Immature natural killer cell (primary cell): ENCODE measurements around the gene OGDH. TPM values are rescaled to one million over a fixed set of nuclear protein-coding genes. Genes with fewer than 3 reads are reported as not detected.

Experiments
- DNase-seq, 3 donors: peaks; one replicate each; pipeline ENCODE4 v3.0.0; 2022; ENCODE audit warnings: mixed read lengths in 1 of 3
- H3K27ac Mint-ChIP-seq, 6 donors: one replicate each; pipeline ENCODE4 v1.8.0; 2020; ENCODE audit warnings: mixed read lengths in 6 of 6, mild to moderate bottlenecking in 5 of 6, inconsistent platforms in 4 of 6, moderate library complexity in 3 of 6
- H3K27me3 Mint-ChIP-seq, 3 donors: one replicate each; pipeline ENCODE4 v1.8.0; 2020 to 2021; ENCODE audit warnings: low read depth in 3 of 3, mild to moderate bottlenecking in 3 of 3, mixed read lengths in 3 of 3, moderate library complexity in 3 of 3, inconsistent platforms in 1 of 3
- H3K36me3 Mint-ChIP-seq, 3 donors: one replicate each; pipeline ENCODE4 v1.8.0; 2020; ENCODE audit warnings: mixed read lengths in 3 of 3, inconsistent platforms in 2 of 3, mild to moderate bottlenecking in 2 of 3
- H3K4me1 Mint-ChIP-seq, 2 donors: one replicate each; pipeline ENCODE4 v1.8.0; 2020; ENCODE audit warnings: inconsistent platforms in 2 of 2, mild to moderate bottlenecking in 2 of 2, mixed read lengths in 2 of 2, moderate library complexity in 1 of 2
- H3K4me3 Mint-ChIP-seq, 5 donors: one replicate each; pipeline ENCODE4 v1.8.0; 2020; ENCODE audit warnings: mild to moderate bottlenecking in 5 of 5, mixed read lengths in 5 of 5, inconsistent platforms in 3 of 5, moderate library complexity in 3 of 5
- H3K9me3 Mint-ChIP-seq, 6 donors: one replicate each; pipeline ENCODE4 v1.8.0; 2020; ENCODE audit warnings: mild to moderate bottlenecking in 6 of 6, mixed read lengths in 6 of 6, inconsistent platforms in 4 of 6, moderate library complexity in 3 of 6
- polyA plus RNA-seq, 3 donors: library from polyadenylated mRNA; unstranded; fragments of 300-500 nt; fragmentation: Illumina TruSeq; gene quantifications; one replicate each; pipeline ENCODE4 v1.2.3, GENCODE V29; 2021

Gene OGDH
- polyA plus RNA-seq, 3 donors from 2014 or later: 24.3 to 44.4 (median 32.8) TPM

DNA sequence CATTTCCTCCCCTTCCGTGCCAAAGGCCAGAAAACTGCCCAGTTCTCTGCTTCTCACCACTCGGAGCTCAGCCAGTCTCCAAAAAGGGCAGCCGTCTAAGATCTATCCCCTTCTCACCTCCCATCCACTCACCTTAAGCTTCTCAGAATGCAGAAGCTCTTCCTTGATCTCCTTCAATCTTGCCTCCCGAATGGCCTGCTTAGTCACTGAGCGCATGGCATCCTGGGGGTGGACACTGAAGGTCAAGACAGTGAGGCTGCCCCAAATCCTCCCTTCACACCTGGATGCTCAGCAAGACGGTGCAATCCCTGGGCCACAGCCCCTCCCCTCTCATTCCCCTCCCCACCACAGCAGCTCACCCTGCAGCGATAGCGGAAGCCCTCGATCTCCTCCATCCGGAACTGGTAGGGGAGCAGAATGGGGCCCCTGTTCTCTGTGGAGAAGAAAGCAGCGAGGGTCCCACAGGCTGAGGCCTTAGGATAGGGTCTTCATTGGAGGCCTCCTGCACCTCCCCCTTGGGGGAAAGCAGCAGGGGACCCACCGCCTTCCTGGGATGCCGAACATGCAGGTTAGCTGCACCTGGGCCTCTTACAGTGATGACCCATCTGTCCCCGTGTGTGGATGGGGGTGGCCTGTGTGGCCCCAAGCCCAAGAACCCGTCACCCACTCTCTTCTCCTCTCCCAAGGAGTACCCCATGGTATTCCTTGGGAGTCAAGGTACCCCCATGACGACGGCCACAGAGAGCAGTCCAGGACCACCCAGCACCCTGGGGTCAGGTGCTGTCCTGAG, 37.5 kb upstream of the OGDH start:
- Mint-ChIP-seq H3K9me3 (no peaks in the 10 kb centered on the region), H3K36me3 (peaks cover 8 to 46% (median 10%) of the 10 kb centered on the region in 3 donors), H3K27me3 (peaks cover 0 to 5% (median 3%) of the 10 kb centered on the region in 3 donors), H3K4me1 (peaks cover 23 to 33% of the 10 kb centered on the region in 2 donors), H3K4me3 (peak overlapping the region in 1 of 5 donors; percentile 25), H3K27ac (peak overlapping the region in 3 of 6 donors; percentile 18 to 63 (median 18))
- DNase-seq: no peak

DNA sequence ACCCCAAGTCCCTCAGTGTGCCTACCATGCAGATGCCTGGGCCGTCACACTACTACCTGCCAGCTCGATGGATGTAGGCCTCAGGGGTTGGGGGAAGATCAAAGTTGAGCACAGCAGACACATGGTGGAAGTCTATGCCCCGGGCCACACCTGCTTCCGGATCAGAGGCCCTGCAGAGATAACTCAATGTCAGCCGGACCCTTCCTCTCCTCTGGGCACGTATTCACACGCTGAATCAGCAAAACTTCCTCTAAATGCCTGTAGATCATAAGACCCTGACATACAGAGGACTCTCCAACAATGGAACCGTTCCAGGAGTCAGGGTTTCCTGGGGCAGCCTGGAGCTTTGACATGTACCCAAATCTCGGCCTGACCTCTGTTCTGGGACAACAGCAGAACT, 36.5 kb upstream of the OGDH start:
- H3K27ac Mint-ChIP-seq: no peak overlapping the region
- H3K36me3 Mint-ChIP-seq: peaks cover 8 to 46% (median 8%) of the 10 kb centered on the region in 3 donors
- no peaks in the 10 kb centered on the region for H3K9me3 Mint-ChIP-seq
- DNase-seq: no peak
- H3K4me3 Mint-ChIP-seq: no peak overlapping the region
- H3K4me1 Mint-ChIP-seq: peaks cover 33 to 43% of the 10 kb centered on the region in 2 donors
- peaks cover 0 to 7% (median 7%) of the 10 kb centered on the region in 3 donors for H3K27me3 Mint-ChIP-seq

GRCh38 chr7:44572771-44573170, 33.7 kb upstream of the OGDH start:
- no peak for DNase-seq
- H3K27ac Mint-ChIP-seq: peak overlapping the region; percentile 95 to 99 (median 98)
- peaks cover 0 to 7% (median 7%) of the 10 kb centered on the region in 3 donors for H3K27me3 Mint-ChIP-seq
- H3K4me3 Mint-ChIP-seq: peak overlapping the region; percentile 92 to 97 (median 97)
- H3K36me3 Mint-ChIP-seq: peaks cover 4 to 41% (median 8%) of the 10 kb centered on the region in 3 donors
- H3K4me1 Mint-ChIP-seq: peaks cover 36 to 39% of the 10 kb centered on the region in 2 donors
- H3K9me3 Mint-ChIP-seq: no peaks in the 10 kb centered on the region

DNA sequence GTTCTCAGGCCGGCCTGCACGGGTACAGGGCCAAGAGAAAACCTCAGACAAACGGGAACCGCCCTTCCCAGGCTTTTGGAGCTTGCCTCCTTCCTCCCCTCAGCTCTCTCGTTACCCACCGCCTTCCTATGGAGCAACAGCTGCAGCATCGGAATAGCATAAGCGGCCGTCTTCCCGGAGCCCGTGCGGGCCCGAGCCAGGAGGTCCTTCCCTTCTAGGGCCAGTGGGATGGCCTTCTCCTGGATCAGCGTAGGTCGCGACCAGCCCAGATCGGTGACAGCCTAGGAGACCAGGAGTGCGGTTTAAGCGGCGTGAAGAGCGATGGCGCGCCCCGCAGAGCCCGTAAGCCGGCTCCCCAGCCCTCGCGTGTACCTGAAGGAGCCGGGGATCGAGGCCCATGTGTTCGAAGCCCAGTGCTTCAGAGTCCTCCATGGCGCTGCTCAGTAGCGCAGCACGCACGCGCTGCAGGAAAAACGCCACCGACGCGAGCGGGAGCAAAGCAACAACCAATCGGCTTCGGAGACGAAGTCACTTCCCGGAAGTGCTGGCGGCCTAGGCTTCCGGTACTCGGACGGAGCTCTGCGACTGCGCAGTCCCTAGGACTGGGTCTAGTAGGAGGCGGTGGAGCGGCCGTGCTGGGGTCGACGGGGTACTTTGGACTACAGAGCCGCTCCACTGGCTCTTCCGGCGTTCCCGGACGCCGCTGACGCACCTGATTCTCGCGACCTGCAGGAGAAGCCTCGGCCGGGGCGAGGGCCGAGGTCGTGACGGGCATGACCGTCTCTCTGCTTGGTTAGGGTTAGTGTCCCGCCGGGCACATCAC, 32.8 kb upstream of the OGDH start, which contains the start of gene DDX56:
DDX56 (minus strand) TSS at position 445 of the 823 bp plus-strand sequence; CDS start at position 432, 13 bp downstream.
- Mint-ChIP-seq H3K9me3 (no peaks in the 10 kb centered on the region), H3K36me3 (peaks cover 3 to 36% (median 4%) of the 10 kb centered on the region in 3 donors), H3K4me1 (peaks cover 36 to 39% of the 10 kb centered on the region in 2 donors), H3K4me3 (peak within 1 kb of the TSS; percentile 92 to 97 (median 97)), H3K27ac (peak within 1 kb of the TSS; percentile 95 to 99 (median 98)), H3K27me3 (peaks cover 0 to 9% (median 7%) of the 10 kb centered on the region in 3 donors)
- DNase-seq: peak; percentile 89 to 91 (median 90)

DNA sequence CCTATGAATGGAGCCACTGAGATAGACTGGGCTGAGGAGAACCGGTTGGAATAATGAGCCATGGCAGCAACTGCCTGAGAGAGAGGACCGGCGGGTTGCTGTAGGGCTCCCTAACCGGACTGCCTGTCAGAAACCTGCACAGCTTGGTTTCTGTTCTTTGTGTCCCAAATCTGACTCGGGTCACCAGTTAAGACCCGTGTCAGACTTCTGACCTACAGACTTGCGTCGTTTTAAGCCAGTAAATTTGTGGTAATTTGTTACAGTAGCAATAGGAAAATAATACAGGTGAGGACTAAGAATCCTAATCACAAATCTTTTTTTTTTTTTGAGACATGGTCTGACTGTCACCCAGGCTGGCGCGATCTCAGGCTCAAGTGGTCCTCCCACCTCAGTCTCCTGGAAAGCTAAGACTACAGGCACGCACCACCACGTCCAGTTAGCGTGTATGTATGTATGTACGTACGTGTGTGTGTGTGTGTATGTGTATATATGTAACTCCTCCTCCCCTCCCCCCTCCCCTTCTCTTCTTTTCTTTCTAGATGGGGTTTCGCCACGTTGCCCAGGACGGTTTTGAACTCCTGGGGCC, 32.0 kb upstream of the OGDH start:
- DNase-seq: no peak
- no peaks in the 10 kb centered on the region for H3K9me3 Mint-ChIP-seq
- H3K27ac Mint-ChIP-seq: peak overlapping the region; percentile 95 to 99 (median 98)
- H3K36me3 Mint-ChIP-seq: peaks cover 2 to 35% (median 4%) of the 10 kb centered on the region in 3 donors
- peak overlapping the region; percentile 92 to 97 (median 97) for H3K4me3 Mint-ChIP-seq
- peaks cover 36 to 45% of the 10 kb centered on the region in 2 donors for H3K4me1 Mint-ChIP-seq
- peaks cover 0 to 9% (median 7%) of the 10 kb centered on the region in 3 donors for H3K27me3 Mint-ChIP-seq

DNA sequence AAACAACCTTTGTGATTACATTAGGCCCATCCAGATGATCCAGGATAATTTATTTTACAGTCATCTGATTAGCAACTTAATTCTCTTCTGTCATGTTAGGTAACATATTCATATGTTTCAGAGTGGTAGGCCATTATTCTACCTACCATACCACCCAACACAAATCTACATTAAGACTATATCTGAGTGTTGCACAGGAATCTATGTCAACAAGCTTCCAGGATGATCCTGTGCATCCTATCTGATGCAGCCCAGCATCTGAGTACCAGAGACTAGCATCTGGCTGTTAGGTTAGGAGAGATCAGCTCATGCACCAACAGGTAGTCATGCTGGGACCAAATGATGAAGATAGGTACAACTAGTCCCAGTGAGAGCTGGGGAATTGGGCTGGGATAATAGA, 31.4 kb upstream of the OGDH start:
- Mint-ChIP-seq H3K27me3 (peaks cover 0 to 9% (median 7%) of the 10 kb centered on the region in 3 donors), H3K4me3 (peak overlapping the region; percentile 62 to 97 (median 97)), H3K4me1 (peaks cover 41 to 52% of the 10 kb centered on the region in 2 donors), H3K27ac (peak overlapping the region; percentile 95 to 99 (median 98)), H3K9me3 (no peaks in the 10 kb centered on the region), H3K36me3 (peaks cover 9 to 35% (median 11%) of the 10 kb centered on the region in 3 donors)
- DNase-seq: no peak

- Mint-ChIP-seq H3K9me3 (no peaks in the 10 kb centered on the region), H3K36me3 (peaks cover 9 to 29% (median 12%) of the 10 kb centered on the region in 3 donors), H3K4me1 (peaks cover 51 to 62% of the 10 kb centered on the region in 2 donors), H3K4me3 (peak overlapping the region in 4 of 5 donors; percentile 11 to 62 (median 36)), H3K27me3 (peaks cover 0 to 9% (median 7%) of the 10 kb centered on the region in 3 donors), H3K27ac (peak overlapping the region; percentile 3 to 81 (median 57))
- DNase-seq: no peak
Measured at GRCh38 chr7:44576228-44576627, 30.2 kb upstream of the OGDH start.

- H3K27me3 Mint-ChIP-seq: peaks cover 7 to 11% (median 9%) of the 10 kb centered on the region in 3 donors
- H3K9me3 Mint-ChIP-seq: no peaks in the 10 kb centered on the region
- peak overlapping the region; percentile 95 to 98 (median 96) for H3K27ac Mint-ChIP-seq
- H3K36me3 Mint-ChIP-seq: peaks cover 9 to 14% (median 12%) of the 10 kb centered on the region in 3 donors
- peaks cover 35 to 36% of the 10 kb centered on the region in 2 donors for H3K4me1 Mint-ChIP-seq
- DNase-seq: no peak
- peak overlapping the region; percentile 86 to 93 (median 90) for H3K4me3 Mint-ChIP-seq
Measured at GRCh38 chr7:44580945-44581878, 25.2 kb upstream of the OGDH start.

GRCh38 chr7:44581879-44582603, 24.4 kb upstream of the OGDH start, which contains the start of gene TMED4:
Gene TMED4 (minus strand): TSS chr7:44582231. CDS start chr7:44582206, 25 bp downstream.
- Mint-ChIP-seq H3K27ac (peak within 1 kb of the TSS; percentile 95 to 98 (median 96)), H3K36me3 (peaks cover 9 to 14% (median 12%) of the 10 kb centered on the region in 3 donors), H3K27me3 (peaks cover 7 to 11% (median 9%) of the 10 kb centered on the region in 3 donors), H3K4me1 (peaks cover 34 to 36% of the 10 kb centered on the region in 2 donors), H3K4me3 (peak within 1 kb of the TSS; percentile 86 to 93 (median 90)), H3K9me3 (no peaks in the 10 kb centered on the region)
- peak; percentile 100 for DNase-seq

DNA sequence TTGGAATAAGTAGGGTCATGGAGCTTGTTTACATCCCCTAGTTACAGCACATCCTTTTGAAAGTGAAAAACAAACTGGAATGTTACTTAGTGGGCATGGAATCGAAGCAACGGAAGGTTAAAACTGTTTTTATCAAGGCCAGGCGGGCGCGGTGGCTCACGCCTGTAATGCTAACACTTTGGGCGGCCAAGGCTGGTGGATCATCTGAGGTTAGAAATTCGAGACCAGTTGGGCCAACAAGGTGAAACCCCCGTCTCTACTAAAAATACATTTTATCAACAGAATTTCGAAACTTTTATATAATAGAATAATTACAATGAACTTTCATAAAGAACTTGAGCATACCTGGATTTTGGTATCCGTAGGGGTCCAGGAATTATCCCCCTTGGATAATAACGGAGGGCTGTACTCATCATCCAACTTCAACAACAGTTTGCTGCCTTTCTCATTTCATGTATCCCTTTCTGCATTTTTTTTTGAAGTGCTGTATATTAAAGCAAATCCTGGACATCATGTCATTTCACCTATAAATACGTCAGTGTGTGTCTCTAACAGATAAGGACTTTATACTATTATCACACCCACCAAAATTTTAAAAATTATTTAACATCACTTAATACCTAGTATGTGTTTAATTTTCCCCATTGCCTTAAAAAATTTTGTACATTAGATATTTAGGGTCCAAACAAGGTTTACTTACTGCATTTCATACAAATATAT, 23.1 kb upstream of the OGDH start:
- Mint-ChIP-seq H3K4me1 (peaks cover 35 to 40% of the 10 kb centered on the region in 2 donors), H3K27ac (peak overlapping the region; percentile 95 to 98 (median 96)), H3K36me3 (peaks cover 9 to 14% (median 12%) of the 10 kb centered on the region in 3 donors), H3K9me3 (no peaks in the 10 kb centered on the region), H3K4me3 (peak overlapping the region; percentile 86 to 93 (median 90)), H3K27me3 (peaks cover 7 to 11% (median 7%) of the 10 kb centered on the region in 3 donors)
- DNase-seq: no peak
